HG03457 (cell line): ENCODE data around the gene PDK2.

Experiments used
- ATAC-seq: cut with Tn5 transposase; IDR thresholded peaks from one replicate; pipeline ENCODE4 v1.9.1; 2021; ENCODE audit warnings: moderate number of reproducible peaks; ENCODE audit not compliant: unreplicated experiment

The PDK2 gene

GRCh38 chr17:50134206-50135110 lies 39.3 kb downstream of the PDK2 start:
- ATAC-seq = no peak

GRCh38 chr17:50135316-50136095 lies 40.4 kb downstream of the PDK2 start:
- ATAC-seq = no peak

- ATAC-seq = no peak
Observed at GRCh38 chr17:50136096-50136687, 41.0 kb downstream of the PDK2 start.

DNA sequence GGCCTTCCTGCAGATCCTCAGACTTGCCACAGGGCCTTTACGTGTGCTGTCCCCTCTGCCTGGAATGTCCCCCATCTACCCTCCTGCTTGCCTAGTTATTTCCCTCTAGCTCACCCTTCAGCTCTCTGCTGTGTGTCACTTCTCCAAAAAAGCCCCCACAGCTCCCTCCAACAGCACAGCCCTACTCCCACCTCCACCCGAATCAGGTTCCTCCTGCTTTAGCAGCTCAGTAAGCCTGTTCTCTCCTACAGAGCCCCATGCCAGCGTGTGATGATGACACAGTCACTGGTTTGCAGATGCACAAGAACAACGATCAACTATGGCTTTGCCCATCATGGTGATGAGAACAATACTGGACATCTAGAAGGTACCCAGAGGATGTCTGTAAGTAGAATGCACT lies 41.9 kb downstream of the PDK2 start:
- no peak for ATAC-seq

DNA sequence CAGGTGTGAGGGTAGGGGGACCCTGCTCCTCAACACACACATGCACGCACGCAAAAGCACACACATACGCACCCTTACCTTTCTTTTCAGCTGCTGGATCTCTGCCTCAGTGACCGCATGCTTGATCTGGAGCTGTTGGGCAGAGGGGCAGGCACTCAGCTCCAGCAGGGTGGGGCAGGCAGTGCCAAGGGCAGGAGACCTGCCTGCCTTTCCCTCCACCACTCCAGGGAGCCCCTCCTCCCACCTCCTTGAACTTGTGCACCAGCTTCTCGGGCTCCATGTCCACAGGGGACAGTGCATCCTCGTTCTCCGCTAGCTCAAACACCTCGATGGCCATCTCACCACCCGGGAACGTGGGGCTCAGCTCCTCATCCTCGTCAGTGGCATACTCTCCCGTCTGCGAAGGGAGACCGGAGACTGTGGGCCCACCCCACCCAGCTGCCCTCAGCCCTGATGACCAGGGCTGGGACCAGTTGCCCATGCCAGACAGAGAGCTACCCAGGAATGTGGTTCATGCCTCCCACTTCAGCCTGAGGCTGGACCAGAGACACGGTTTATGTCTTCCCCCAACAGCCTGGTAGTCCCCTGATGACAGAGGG lies 44.1 kb downstream of the PDK2 start:
- no peak for ATAC-seq

DNA sequence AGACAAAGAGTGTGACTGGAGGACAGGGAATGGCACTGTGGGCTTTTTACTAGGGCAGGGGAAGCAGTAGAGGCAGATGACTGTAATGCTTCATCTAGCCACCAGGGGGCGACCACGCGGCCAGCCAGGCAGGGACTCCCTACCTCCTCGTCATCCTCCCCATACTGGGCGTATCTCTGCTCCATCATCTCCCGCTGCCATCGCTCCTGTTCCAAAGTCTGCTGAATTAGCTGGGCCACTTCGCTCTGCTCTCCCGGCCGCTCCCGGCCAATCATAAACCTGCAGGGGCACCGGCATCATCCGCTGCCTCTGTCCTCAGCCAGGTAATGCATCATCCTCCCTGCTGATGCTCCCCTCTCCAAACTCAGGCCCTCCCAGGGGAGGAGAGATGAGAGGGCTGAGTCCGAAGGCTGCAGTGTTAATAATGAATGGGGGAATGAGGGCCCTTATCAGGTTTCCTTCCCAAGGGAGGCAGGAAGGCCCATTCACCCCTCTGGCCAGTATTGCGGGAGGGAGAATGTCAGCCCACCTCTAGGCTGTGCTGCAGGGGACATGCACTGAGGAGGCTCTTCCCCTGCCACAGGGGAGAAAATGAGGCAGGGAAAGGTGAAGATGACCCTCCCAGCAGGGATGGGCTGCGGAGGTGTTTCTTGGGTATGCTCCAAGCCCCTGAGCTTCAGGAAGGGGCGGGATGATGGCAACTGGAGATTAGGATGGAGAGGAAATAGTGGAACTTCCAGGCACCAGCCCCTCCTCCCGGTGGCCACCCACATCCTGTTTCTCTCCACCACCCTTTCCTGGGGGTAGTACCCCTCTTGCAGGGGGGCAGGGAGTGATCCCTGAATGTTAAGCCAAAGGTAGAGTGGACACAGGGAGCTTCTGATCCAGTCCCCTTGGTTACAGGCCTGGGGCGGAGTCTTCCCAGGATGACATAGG lies 45.1 kb downstream of the PDK2 start:
- ATAC-seq = no peak

GRCh38 chr17:50141026-50141744 lies 46.0 kb downstream of the PDK2 start:
- no peak for ATAC-seq

DNA sequence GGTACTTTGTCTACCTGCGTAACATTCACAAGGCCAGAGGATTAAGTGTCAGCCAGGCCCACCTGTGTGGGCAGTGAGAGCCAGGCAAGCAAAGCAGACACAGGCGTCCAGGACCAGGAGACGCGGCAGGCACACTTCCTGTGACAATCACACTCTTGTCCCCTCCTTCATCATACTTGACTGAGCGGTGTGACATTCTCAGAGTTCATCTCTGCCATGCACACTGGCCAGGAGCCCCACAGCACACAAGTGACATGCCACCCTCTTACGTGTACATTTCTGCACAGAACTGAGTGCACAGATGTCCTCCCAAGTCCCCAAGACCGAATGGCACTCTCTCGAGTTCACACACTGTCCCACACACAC lies 46.6 kb downstream of the PDK2 start:
- no peak for ATAC-seq

DNA sequence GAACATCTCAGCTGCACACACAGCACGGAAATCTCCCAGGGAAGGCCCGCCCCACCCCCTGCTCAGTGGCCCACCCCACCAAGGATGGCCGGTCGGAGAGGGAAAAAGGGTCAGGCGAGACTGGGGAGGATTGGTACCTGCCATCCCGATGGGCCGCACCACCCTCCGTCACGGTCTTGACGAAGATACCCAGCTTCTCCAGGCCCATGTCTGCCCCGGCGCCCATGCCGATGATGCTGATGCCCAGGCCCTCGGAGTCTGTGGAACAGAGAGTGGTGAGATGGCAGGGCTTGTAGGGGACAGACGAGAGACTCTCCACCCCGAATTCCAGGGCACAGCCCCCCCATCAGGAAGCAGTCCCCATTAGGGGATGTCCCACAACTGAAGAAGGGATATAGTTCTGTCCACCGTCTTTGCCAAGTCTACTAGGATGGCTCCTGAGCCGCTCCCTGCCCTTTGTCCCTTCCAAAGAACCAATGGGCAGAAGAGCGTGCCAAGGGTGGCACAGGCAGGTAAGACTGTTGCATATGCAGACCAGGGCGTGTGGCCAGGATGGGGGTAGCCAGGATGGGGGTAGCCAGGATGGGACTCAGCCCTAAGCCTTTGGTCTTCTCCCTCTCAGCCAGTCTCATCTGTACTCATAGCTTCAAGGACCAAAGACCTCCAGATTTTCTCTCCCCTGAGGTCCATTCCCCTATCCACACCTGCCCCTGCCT lies 48.5 kb downstream of the PDK2 start:
- ATAC-seq = no peak

DNA sequence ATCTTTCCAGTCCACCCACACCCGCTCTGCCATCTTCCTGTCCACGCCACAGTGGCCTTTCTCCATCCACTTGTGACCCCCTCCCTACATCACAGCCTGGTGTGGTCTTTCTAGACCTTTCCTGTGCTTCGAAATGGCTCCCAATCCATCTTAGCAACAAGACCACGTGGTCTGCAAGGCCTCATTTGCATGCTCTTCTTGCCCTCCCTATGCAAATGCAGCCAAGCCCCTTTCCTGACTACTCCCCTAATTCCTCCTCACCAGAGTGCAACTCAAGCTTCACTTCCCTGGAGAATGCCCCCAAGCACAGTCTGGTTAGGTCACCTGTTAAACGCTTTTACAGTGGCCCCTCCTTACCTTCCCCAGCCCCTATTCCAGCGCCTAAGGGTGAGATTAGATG lies 49.2 kb downstream of the PDK2 start:
- no peak for ATAC-seq

DNA sequence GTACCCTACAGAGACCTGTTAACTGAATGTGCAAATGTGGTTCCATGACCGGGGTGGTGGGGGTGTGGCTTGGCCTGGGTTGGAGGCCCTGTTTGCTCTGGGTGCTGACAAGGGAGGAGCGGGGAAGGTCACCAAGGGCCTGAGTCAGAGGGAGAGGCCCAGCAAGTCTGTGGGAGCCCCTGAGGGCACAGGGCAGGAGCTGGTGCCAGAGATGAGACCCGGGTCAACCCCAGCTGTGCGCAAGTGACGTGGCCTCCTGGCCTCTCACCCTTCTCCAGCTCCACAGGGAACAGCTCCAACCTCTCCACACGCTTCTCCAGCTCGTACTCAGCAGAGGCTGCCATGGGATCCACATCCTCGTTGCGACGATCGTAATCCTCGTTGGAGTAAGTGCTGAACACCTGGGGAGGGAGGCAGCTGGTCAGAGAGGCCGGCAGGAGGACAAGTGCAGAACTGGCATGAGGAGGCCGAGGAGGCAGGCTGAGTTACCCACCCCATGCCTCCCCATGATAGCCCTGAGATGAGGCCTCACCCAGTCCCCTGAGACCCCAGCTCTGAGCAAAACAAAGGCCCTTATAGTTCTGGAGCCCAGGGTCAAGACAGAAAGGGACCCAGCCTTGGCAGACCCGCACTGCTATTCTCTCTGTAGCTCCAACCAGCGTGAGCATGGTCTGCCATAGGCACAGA lies 49.8 kb downstream of the PDK2 start:
- no peak for ATAC-seq

- no peak for ATAC-seq
Observed at GRCh38 chr17:50145532-50146229, 50.5 kb downstream of the PDK2 start.

DNA sequence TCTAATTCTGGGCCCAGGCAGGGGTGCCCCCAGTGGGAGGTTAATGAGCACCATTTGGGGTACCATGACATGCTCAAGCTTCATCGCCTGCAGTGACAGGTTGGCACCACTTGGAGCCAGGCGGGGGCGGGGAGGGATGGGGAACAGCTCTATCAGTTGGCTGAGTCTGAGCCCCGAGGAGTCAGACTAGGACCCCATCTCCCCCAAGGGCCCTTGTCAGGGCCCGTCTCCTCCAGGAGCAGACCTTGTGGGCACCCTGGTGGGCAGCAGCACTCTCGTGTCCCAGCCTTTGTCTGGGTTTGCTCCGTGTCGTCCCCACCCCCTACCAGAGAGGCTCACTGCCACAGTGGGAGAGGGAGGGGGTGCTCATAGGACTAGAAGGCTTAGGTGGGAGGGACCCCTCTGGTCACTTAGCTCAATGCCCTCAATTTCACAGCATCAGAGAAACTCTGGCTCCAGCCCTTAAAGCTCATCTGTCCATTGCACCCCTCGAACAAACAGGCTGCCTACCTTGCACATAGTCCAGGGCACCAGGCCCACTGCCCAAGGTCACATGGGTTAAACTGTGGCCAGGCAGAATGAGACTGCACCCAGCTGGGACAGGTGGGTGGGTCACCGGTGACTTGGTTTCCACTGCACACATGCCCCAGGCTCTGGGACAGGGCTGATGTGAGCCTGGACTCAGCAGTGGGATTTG lies 51.2 kb downstream of the PDK2 start:
- ATAC-seq = no peak

DNA sequence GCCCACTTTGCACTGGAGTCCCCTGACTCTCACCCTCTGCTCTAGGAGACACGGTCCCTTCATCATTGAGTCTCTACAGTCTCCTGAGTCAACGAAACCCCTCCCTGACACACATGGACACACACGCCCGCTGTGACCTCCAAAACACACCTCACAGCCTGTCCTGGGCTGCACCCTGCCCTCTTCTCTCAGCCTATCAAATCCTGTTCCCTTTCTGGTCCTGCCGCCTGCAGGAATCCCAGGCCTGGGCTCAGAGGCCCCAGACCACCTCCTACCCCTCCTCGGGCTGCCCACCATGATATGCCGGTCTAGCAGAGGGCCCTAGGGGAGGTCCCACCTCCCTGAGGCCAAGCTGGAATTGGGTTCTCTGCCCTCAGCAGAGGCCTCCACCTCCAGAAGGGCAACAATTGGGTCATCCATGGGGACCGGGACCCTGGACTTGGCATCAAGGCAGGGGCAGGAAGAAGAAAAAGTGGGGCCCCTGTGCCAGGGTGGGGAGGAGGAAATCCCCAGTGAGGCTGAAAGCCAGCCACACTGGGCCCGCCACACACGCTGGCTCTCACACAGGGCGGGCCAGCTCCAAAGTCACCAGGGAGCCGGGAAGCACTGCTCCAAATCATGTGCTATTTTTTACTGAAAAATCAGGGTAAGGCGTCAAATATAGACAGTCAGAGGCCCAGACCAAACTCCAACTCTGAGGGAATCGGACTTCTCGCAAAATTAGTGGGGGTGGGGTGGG lies 51.9 kb downstream of the PDK2 start:
- ATAC-seq = no peak

DNA sequence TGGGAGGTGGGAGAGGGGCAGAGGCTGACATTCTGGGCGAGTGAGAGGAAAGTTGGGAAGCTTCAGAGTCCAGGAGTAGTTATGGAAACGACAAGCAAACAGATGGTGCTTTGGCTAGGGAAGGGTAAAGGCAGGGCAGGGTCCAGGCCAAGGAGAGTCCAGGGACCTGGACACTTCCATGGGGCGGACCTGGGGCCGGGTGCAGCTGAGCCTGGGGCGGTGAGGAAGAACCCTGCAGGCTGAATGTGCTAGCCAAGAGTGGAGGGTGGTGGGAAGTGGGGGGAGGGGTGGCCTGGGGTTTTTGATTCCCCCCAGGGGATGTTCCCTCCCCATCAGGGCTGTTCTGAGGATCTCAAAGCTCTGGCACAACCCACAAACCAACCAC lies 52.7 kb downstream of the PDK2 start:
- no peak for ATAC-seq

DNA sequence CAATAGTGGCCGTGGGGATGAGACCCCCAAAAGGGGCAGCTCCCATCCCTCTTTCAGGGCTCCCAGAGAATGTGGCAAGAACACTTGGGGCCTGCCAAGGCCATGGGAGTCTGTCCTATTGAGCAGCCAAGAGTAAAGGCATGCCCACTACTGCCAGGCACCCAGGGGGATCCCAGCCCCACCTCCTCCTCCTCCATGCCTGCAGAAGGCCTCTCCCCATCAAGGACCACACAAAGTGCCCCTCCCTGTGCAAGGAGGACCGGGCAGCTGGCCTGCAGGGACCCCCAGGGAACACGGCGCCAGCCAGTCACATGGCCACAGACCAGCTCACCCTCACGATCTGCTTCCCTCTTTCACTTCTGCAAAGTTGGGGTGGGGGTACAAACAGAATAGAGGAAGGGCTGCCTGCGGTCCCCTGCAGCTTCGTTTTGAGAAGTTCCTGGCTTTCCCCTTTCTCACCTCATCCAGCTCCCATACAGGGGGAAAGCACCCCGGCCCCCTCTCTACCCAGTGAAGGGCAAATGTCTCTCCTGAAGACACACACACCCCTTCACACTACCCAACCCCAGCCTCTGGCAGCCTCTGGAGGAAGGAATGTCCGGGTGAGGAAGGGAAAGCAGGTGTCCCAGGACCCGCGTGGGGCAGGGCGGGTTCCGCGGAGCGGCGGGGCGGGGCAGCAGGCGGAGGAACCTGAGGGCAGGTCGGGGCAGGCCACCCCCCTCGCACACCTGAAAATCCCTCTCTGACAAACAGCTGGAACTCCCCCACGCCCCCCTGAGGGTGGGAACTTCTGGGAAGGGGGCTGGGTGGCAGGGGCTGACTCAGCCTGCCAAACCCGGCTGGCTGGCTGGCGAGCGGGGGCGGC lies 53.3 kb downstream of the PDK2 start:
- ATAC-seq = peak; percentile 36
